Raji (cell line): ENCODE measurements around the gene PDE4D.

Experiments used
- POLR2A ChIP-seq: IDR thresholded peaks from 2 replicates; pipeline ENCODE4 v1.6.1; 2011; ENCODE audit warnings: low read depth, low read length, control low read depth; ENCODE audit not compliant: insufficient read depth

PDE4D gene

DNA sequence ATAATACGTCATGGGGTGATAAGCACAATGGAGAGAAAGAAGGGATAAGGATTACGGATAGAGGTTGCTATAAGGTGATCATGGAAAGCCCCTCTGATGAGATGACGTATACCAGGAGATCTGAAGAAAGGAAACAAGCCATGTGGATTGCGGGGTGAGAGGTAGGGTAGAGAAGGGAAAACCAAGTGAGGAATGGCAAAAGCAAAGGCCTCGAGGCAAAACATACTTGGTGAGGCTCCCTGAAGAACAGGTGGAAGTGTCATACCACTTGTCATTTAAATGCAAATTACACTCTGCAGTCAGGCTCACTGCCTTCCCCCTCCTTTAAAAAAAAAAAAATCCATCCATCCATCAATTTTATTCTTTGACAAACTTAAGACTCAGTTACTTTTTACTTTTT, 889.9 kb downstream of the PDE4D start:
- TF ChIP-seq POLR2A: no peak

DNA sequence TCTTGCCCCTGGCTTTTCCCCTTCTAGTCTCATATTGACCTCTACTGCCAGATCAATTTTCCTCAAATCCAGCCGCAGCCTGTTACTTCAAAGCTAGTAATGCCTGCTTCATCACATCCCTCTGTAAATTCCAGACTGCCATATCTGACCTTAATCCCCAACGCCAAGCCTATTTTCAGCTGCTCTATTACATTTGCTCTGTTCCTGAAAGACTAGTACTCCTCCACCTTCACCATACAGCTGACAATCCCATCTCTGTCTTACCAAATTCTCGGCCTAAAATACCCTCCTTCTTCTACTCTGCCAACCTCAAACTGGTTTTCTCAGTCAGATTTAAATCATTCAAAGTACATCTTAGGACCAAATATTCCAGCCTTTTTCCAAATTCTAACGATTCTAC, 890.4 kb downstream of the PDE4D start:
- TF ChIP-seq POLR2A: no peak

DNA sequence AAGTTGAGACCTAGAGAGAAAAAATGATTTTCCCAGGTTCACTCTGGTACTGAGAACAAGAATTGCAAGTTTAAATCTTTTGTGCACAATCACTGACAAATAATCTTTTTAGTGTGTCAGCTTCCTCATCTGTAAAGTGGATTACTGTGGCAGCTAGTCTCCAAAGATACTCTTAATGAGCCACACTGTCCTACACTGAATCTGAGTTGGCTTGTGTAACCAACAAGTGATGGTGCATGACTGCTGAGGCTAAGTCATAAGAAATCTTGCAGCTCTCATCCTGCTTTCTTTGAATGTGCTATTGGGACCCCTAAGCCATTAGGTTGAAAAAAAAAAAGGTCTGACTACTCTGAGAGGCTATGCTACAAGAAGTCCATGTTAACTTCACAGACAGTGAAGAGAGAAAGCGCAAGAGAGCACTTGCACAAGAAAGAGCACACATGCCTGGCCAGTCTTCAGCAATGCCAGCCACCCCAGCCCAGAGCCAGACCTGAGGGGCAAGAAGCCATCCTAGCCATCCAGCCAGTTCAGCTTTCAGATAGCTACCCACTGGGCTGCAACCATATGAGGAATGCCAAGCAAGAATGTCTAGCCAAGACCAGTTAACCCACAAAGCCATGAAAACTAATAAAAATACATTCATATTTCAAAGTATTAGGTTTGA, 891.2 kb downstream of the PDE4D start:
- no peak for TF ChIP-seq POLR2A

DNA sequence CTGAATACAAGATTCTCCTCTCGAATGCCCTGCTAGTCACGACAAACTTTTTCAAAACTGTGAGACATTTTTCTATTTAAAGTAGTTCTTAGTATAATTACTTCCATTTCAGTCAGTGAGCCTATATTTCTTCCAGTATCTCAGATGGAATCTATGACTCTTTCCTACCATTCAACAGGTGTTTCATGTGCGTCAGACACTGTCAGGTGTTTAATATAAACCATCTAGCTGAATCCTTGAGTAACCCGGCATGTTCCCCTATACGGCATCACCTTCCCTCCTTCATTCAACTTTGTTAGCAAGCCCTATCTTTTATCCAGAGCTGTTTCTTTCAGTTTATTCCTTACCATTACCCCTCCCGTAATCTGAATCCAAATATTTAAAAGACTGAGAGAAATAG, 891.8 kb downstream of the PDE4D start:
- no peak for TF ChIP-seq POLR2A

DNA sequence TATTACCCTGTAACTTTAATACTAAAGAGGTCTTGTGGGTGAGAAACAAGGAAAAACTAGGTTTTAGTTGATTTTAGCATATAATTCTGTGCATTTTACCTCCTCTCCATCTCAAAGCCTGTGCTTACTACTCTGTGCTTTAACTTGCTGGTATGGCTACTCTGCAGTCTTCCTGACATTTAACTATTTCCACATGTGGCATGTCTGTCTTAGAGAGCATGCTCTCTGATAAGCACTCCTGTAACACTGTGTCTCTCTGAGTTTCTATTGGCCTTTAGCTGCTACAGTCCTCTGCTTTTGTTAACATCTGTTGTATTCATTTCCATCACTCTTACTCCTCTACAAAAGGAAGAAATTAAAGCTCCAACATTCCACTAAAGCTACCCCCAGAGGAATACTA, 892.4 kb downstream of the PDE4D start:
- TF ChIP-seq POLR2A: no peak

DNA sequence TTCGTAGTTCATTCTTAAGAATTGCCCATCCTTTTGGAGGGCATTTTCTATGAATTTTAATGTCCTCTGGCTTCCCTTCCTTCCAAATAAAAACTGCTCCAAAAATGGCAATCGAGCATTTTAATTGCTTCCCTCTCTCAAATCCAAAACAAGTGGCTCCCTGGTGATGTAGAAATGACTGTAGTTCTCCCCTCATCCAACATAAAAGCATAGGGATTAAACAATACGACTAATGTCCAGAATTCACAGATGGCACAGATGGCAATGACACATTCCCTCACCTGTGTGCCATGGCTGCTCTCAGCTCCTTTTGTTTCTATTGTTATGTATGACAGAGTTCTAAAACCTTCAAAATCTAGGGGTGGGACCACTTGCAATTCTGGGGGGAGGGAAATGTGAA, 893.3 kb downstream of the PDE4D start:
- no peak for TF ChIP-seq POLR2A

DNA sequence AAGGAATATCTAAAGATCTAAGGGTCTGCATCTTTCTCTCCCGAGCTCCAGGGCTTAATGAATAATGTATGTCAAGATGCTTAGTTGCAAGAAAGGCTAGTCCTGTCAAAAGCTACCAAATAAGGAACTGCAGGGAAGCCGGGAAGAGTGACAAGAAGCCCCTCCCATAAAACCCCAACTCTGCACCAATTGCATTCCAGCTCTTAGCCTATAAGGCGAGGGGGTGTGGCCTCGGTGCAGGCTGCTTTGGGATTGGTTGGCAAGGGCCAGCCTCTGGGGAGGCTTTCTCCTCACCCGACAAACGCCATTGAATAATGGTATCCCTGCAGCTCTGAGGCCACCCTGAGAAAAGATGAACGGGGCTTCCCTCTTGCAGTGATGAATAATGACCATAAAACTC, 893.7 kb downstream of the PDE4D start:
- TF ChIP-seq POLR2A: no peak

DNA sequence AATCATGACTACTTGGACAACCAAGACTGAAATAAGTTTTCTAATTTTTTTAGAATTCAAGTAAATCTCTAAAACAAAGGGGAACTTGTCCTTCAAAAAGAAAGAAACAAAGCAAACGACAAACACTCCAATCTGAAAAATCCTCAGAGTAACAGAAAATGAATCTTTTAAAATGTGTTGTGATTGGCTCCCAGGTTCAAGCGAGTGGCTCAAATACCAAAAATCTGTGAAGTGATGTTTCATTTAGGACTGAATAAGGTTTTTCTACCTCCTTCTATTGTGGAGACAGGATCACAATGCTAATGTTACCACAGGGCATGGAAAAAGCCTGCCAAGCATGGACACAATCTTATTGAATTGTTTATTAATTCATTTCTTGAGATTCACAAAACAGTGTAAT, 895.0 kb downstream of the PDE4D start:
- no peak for TF ChIP-seq POLR2A

DNA sequence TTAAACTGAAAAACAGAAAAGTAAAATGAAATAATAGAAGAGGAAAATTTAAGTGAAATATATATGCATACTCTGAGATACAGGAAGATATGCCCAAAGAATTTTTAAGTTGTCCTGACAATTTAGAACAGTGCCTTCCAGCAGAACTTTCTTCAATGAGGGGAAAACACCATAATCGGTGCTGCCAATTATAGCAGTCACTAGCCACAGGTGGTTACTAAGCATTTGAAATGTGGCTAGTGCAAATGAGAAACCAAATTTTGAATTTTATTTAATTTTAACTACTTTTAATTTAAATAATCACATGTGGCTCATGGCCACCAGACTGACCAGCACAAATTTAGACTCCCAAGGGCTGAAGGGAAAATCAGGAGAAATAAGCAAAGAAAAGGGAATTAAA, 900.1 kb downstream of the PDE4D start:
- TF ChIP-seq POLR2A: no peak

DNA sequence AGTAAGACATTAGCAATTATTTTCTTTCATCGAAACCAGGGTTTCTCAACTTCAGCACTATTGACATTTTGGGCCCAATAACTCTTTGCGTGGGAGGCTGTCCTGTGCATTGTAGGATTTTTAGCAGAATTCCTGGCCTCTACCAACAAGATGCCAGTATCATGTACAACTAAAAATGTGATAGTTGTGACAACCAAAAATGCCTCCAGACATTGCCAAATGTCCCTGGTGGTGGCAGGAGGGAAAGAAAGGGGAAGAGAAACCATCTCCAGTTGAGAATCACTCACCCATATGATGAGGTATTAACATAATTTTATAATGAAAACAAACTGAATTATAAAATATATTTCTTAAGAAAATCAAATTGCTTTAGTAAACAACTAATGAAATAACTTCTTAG, 904.6 kb downstream of the PDE4D start:
- no peak for TF ChIP-seq POLR2A

DNA sequence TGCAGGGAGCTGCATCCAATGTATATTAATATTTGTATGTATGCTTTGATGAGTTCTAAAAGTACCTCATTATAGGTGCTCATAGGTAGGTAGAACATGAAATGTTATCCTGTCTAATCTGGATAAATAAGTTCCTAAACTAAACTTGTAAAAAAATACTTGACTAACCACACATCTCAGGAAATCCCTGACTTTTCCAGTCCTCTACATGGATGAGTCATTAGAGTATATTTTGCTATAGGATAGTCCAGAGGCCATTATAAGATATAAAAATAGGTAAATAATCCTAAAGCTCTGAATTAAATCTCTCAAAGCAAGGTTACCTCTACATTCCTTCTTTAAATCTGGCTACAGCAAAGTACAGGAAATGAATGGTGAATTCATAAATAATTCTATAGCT, 906.3 kb downstream of the PDE4D start:
- no peak for TF ChIP-seq POLR2A

DNA sequence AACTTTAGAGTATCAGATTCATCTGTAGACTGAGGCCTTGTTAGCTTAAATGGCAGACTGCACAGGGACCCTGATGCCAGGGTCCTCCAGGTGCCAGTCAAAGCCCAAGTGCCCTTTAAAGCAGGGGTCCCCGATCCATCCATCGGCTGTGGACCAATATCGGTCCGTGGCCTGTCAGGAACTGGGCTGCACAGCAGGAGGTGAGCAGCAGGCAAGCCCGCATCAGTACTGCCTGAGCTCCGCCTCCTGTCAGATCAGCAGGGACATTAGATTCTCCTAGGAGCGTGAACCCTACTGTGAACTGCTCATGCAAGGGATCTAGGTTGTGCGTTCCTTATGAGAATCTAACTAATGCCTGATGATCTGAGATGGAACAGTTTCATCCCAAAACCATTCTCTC, 907.2 kb downstream of the PDE4D start:
- no peak for TF ChIP-seq POLR2A

DNA sequence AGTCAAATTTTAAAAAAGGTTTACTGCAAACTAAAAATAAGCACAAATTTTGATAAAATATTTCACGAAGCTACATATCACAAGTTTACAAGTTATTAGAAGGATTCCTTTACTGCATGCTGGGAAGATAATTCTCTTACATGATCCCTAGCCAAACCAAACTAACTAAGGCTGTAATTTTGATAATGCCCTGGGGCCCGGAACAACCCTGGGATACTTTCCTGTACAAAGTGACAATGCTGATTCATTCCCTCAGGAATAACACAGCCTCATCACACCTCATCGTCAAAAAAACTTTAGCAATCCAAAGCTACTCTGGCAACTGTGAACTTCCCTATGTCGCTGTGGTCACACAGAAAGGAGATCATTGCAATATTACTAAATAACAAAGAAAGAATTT, 907.8 kb downstream of the PDE4D start:
- no peak for TF ChIP-seq POLR2A

DNA sequence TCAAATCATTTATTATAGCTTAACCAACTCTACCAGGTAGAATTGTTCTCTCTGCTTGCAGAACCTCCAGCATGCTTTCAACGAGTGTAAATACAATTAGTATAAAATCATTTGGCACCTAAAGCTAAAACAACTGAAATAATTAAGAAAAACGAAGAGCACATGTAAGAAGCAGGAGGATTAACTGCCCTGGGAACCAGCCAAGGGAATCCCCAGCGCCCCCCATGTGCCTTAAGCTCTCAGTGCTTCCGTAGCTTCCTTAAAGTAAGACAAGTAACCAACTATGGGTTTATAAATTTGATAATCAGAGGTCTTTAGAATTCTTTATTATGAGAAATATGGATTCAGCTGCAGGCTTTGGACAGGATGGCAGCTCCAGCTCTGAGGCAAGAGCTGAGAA, 908.2 kb downstream of the PDE4D start:
- TF ChIP-seq POLR2A: no peak

DNA sequence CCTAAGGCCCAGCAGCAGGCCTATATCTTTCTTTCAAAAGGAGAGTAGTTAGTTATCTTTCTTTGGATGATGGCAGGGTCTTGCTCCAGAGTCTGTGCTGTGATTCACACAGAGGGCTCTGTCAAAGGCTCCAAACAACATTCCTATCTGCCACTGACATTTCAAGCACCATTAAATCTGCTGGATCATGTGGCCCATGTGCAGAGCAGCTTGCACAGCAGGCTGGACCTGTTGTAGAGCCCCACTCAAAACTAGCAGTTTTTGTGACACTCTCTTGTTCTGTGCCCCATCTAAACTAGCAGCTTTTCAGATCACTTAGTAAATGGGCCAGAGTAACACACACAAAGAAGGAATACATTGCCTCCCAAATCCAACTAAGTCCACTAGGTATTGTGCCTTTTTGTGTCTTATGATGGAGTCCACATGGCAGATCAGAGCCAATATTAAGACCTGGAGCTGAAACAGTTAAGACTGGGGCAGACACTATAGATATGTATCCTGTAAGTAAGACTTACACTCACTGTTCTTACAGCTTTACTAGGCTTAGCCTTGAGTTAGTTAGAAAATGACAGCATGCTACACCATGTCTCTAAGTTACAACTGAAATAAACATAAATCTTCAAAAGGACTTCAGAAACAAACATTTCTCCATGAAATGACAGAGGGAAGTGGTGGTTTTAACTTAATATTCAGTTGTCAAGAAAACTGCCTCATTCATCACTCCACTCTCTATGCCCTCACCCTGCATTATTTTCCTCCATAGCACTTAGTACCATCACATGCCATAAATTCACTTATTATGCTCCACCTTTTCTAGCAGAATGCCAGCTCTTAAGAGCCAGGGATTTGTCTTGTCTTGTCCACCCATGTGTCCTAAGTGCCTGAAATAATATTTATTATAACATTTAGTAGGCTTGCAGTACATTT, 909.7 kb downstream of the PDE4D start:
- TF ChIP-seq POLR2A: no peak

DNA sequence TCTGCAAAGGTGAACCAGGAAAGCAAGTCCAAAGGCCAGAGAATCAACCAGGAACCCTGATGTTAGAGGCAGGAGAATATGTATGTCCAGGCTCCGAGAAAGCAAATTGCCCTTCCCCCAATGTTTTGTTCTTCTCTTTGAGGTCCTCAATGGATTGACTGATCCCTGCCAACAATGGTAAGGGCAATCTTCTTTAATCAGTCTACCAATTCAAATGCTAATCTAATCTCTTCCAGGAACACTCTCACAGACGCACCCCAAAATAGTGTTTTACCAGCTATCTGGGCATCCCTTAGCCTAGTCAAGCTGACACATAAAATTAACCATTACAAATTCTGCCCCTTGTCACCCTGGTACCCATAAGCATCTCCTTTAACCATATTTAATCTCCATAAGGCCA, 912.6 kb downstream of the PDE4D start:
- no peak for TF ChIP-seq POLR2A
